ENCODE data around the gene MRTO4. TPM values are rescaled to one million over a fixed set of nuclear protein-coding genes. Genes with fewer than 3 reads are reported as not detected.

The MRTO4 gene
- total RNA-seq, 2 donors from 2014 or later = 17.6 to 27.7 TPM

DNA sequence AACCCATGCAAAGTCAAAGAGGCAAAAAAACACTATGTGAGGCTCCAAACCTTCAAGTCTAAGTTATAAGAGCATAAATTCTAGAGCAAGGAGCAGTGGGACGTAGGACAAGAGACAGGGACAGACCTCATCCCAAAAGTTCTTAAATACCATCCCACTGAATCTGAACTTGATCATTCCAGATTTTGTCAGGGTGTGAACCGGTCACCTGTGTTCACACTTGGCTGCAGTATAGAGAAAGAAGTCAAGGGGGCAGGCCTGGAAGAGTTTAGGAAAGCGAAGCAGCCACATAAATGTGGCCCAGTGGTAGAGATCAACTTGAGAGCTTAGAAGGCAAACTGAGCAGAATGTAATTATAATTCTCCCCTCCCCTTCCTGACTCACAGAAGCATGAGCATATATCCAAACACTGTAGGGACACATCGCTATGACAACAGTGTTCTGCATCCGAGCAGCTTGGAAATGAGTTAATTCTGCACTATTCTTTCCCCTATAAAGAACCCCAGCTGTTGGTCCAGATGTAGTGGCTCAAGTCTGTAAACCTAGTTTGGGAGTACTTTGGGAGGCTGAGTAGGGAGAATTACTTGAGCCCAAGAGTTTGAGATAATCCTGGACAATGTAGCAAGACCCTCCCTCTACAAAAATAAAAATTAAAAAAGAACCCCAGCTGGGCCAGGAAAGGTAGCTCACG, 57.7 kb downstream of the MRTO4 start:
- no peak overlapping the region for H3K4me3 ChIP-seq
- peaks cover 37% of the 10 kb centered on the region for H3K4me1 ChIP-seq
- no peak for ATAC-seq
- TF ChIP-seq, protein P1, sequence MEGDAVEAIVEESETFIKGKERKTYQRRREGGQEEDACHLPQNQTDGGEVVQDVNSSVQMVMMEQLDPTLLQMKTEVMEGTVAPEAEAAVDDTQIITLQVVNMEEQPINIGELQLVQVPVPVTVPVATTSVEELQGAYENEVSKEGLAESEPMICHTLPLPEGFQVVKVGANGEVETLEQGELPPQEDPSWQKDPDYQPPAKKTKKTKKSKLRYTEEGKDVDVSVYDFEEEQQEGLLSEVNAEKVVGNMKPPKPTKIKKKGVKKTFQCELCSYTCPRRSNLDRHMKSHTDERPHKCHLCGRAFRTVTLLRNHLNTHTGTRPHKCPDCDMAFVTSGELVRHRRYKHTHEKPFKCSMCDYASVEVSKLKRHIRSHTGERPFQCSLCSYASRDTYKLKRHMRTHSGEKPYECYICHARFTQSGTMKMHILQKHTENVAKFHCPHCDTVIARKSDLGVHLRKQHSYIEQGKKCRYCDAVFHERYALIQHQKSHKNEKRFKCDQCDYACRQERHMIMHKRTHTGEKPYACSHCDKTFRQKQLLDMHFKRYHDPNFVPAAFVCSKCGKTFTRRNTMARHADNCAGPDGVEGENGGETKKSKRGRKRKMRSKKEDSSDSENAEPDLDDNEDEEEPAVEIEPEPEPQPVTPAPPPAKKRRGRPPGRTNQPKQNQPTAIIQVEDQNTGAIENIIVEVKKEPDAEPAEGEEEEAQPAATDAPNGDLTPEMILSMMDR (IDR thresholded peaks at IDR 0.05) = no peak
- no peak for TF ChIP-seq POLR2A (IDR thresholded peaks at IDR 0.05)
- no peaks in the 10 kb centered on the region for H3K27me3 ChIP-seq
- H3K27ac ChIP-seq = no peak overlapping the region
- intact Hi-C loops (cut with DNase I) = loop anchor here (10.0 kb wide), 1 partner anchor 54 kb away; the partner anchor contains the start of genes EMC1 and MRTO4
- no peaks in the 10 kb centered on the region for H3K9me3 ChIP-seq
- H3K36me3 ChIP-seq (replicated peaks in 1 of 2; ENCODE audit: insufficient read depth in 1 of 2, low read depth in 2 of 2) = peaks cover 0 to 15% of the 10 kb centered on the region in 2 donors
- WGBS, 2 donors = 76 to 92% methylated on average over 6 of the region's 6 CpGs
- DNase-seq = no peak

Small RNAs within 50 kb of the gene (small RNA-seq; reads per million reads assigned to genes)
- not detected for gene RNU6-1099P

Other genes with a start within 250 kb of the MRTO4 start
- gene UBR4, start 41.5 kb upstream of the MRTO4 start, total RNA-seq = 10 to 100 TPM; 84.4 to 87.4 TPM
- 10 to 100 TPM; 15.3 to 23.7 TPM for gene EMC1, start 281 bp upstream of the MRTO4 start, total RNA-seq
- gene AKR7A3, start 37.0 kb downstream of the MRTO4 start, total RNA-seq = 100 to 1,000 TPM in 1 of 2 donors, 10 to 100 TPM in 1; 57.4 to 479 TPM
- 10 to 100 TPM; 24.1 to 45.1 TPM for gene AKR7A2, start 60.3 kb downstream of the MRTO4 start, total RNA-seq
- 10 to 100 TPM in 1 of 2 donors, 1 to 10 TPM in 1; 9.6 to 23.4 TPM for gene SLC66A1, start 60.5 kb downstream of the MRTO4 start, total RNA-seq
- 10 to 100 TPM; 35.5 to 54.1 TPM for gene CAPZB, start 233.7 kb downstream of the MRTO4 start, total RNA-seq